SU-DHL-6 (cell line): ENCODE results near the gene AFAP1L1.

Experiments
- H2AFZ ChIP-seq: fragments of 200-600 bp; sonication (generic); 2 replicates; pipeline ENCODE4 v1.6.1; 2014; ENCODE audit warnings: low read depth, mild to moderate bottlenecking, moderate library complexity, mixed read lengths, antibody characterized with exemption, low read length; ENCODE audit not compliant: severe bottlenecking
- H3F3A ChIP-seq: fragments of 200-600 bp; shearing (Covaris generic); 2 replicates; pipeline ENCODE4 v1.6.0; 2016; ENCODE audit warnings: antibody characterized with exemption, mild to moderate bottlenecking; ENCODE audit not compliant: insufficient read depth
- H3K27ac ChIP-seq: fragments of 200-600 bp; sonication (generic); 2 replicates; pipeline ENCODE4 v1.5.1; 2016; ENCODE audit warnings: low read depth, mild to moderate bottlenecking, low read length, moderate library complexity, mixed read lengths
- H3K27me3 ChIP-seq: fragments of 200-600 bp; sonication (generic), shearing (Covaris generic); 2 replicates; pipeline ENCODE4 v1.6.0; 2014; ENCODE audit warnings: mild to moderate bottlenecking, low read length
- H3K36me3 ChIP-seq: fragments of 200-600 bp; sonication (generic); 2 replicates; pipeline ENCODE4 v1.6.1; 2014; ENCODE audit warnings: mild to moderate bottlenecking, low read length, mixed read lengths
- H3K4me2 ChIP-seq: fragments of 300-600, 200-600 bp; shearing (Covaris generic), sonication (generic); 2 replicates; pipeline ENCODE4 v1.6.0; 2014; ENCODE audit warnings: low read length, low read depth, mild to moderate bottlenecking; ENCODE audit not compliant: poor library complexity, severe bottlenecking
- H3K4me3 ChIP-seq: fragments of 200-600 bp; sonication (generic); 2 replicates; pipeline ENCODE4 v1.5.1; 2014; ENCODE audit warnings: antibody characterized with exemption, low read length, mild to moderate bottlenecking, mixed read lengths; ENCODE audit not compliant: insufficient read depth, poor library complexity, severe bottlenecking
- H3K79me2 ChIP-seq: fragments of 200-600 bp; sonication (generic); 2 replicates; pipeline ENCODE4 v1.6.1; 2014; ENCODE audit warnings: mild to moderate bottlenecking, low read length, moderate library complexity; ENCODE audit not compliant: insufficient read depth
- H3K9ac ChIP-seq: fragments of 200-600 bp; sonication (generic); 2 replicates; pipeline ENCODE4 v1.7.0; 2014; ENCODE audit warnings: mild to moderate bottlenecking, low read length
- H3K9me2 ChIP-seq: fragments of 200-600 bp; sonication (generic); replicated peaks from 2 replicates; pipeline ENCODE4 v1.6.1; 2014; ENCODE audit warnings: low read length; ENCODE audit not compliant: insufficient read depth
- H3K9me3 ChIP-seq: fragments of 200-600 bp; sonication (generic); 2 replicates; pipeline ENCODE4 v1.6.1; 2014; ENCODE audit warnings: low read length, mixed read lengths; ENCODE audit not compliant: insufficient read depth
- H4K20me1 ChIP-seq: fragments of 200-600 bp; sonication (generic); 2 replicates; pipeline ENCODE4 v1.6.1; 2014; ENCODE audit warnings: low read depth, mild to moderate bottlenecking, antibody characterized with exemption, low read length, moderate library complexity, mixed read lengths
- CTCF ChIP-seq: fragments of 200-600 bp; sonication (generic); IDR thresholded peaks from one replicate; pipeline ENCODE4 v1.5.1; 2017; ENCODE audit warnings: antibody characterized with exemption, mild to moderate bottlenecking, low read length, moderate library complexity; ENCODE audit not compliant: insufficient read depth, poor library complexity, severe bottlenecking
- EZH2phosphoT487 ChIP-seq: fragments of 200-600 bp; sonication (generic), shearing (Covaris generic); conservative IDR thresholded peaks from 2 replicates; pipeline ENCODE4 v1.6.1; 2018; ENCODE audit warnings: mild to moderate bottlenecking, antibody characterized with exemption, low read length, moderate library complexity, mixed read lengths

Gene AFAP1L1

GRCh38 chr5:149310488-149310887 is 38.8 kb downstream of the AFAP1L1 start:
- no peak for TF ChIP-seq EZH2phosphoT487
- no peak for TF ChIP-seq CTCF
- Histone ChIP-seq H2AFZ (no peak overlapping the region), H4K20me1 (no peaks in the 10 kb centered on the region), H3K36me3 (no peaks in the 10 kb centered on the region), H3K9me2 (no peaks in the 10 kb centered on the region), H3K9me3 (no peaks in the 10 kb centered on the region), H3K4me3 (no peak overlapping the region), H3K27me3 (no peaks in the 10 kb centered on the region), H3K27ac (no peak overlapping the region), H3K79me2 (no peaks in the 10 kb centered on the region), H3K4me2 (no peak overlapping the region), H3K9ac (no peak overlapping the region), H3F3A (no peaks in the 10 kb centered on the region)

GRCh38 chr5:149310947-149311658 is 39.4 kb downstream of the AFAP1L1 start:
- Histone ChIP-seq H4K20me1 (no peaks in the 10 kb centered on the region), H3K27me3 (no peaks in the 10 kb centered on the region), H3K27ac (no peak overlapping the region), H3K79me2 (no peaks in the 10 kb centered on the region), H3K4me3 (no peak overlapping the region), H3K9ac (no peak overlapping the region), H3K9me2 (no peaks in the 10 kb centered on the region), H2AFZ (no peak overlapping the region), H3K4me2 (no peak overlapping the region), H3F3A (no peaks in the 10 kb centered on the region), H3K9me3 (no peaks in the 10 kb centered on the region), H3K36me3 (no peaks in the 10 kb centered on the region)
- TF ChIP-seq EZH2phosphoT487 (no peak), CTCF (no peak)

GRCh38 chr5:149313151-149313841 is 41.6 kb downstream of the AFAP1L1 start:
- no peaks in the 10 kb centered on the region for H3K79me2 ChIP-seq
- H3K27me3 ChIP-seq = no peaks in the 10 kb centered on the region
- no peaks in the 10 kb centered on the region for H4K20me1 ChIP-seq
- H3K4me2 ChIP-seq = no peak overlapping the region
- no peak overlapping the region for H3K27ac ChIP-seq
- no peak overlapping the region for H2AFZ ChIP-seq
- H3K4me3 ChIP-seq = no peak overlapping the region
- no peaks in the 10 kb centered on the region for H3K9me2 ChIP-seq
- TF ChIP-seq CTCF (no peak), EZH2phosphoT487 (no peak)
- no peak overlapping the region for H3K9ac ChIP-seq
- no peaks in the 10 kb centered on the region for H3K36me3 ChIP-seq
- H3F3A ChIP-seq = no peaks in the 10 kb centered on the region
- no peaks in the 10 kb centered on the region for H3K9me3 ChIP-seq
